Esophagus squamous epithelium (tissue), 5 donors: Measurements from ENCODE around the gene TRABD2B. TPM values are rescaled to one million over a fixed set of nuclear protein-coding genes. Genes with fewer than 3 reads are reported as not detected.

ENCODE experiments used
- DNase-seq: peaks from one replicate; lab custom pipeline; 2025; lab: John Stamatoyannopoulos, UW
- H3K27ac ChIP-seq, 4 donors: fragments of 200-600 bp; sonication (generic); one replicate each; pipeline ENCODE4 v1.5.1; 2016 to 2019; ENCODE audit warnings: mild to moderate bottlenecking in 1 of 4
- H3K27me3 ChIP-seq, 4 donors: fragments of 200-600 bp; sonication (generic); 1 replicate in 3 of 4; 2 replicates in 1 of 4; pipeline versions ENCODE4 v1.5.1 to v1.6.0; 2017 to 2021; ENCODE audit warnings: antibody characterized with exemption in 1 of 4
- H3K36me3 ChIP-seq, 3 donors: fragments of 200-600 bp; sonication (generic); one replicate each; pipeline ENCODE4 v1.5.1; 2016 to 2019
- H3K4me1 ChIP-seq, 3 donors: fragments of 200-600 bp; sonication (generic); one replicate each; pipeline ENCODE4 v1.5.1; 2017 to 2019
- H3K4me3 ChIP-seq, 4 donors: fragments of 200-600 bp; sonication (generic); 1 replicate in 3 of 4; 2 replicates in 1 of 4; pipeline ENCODE4 v1.5.1; 2016 to 2019; ENCODE audit warnings: mild to moderate bottlenecking in 2 of 4, moderate library complexity in 1 of 4
- H3K9me3 ChIP-seq, 3 donors: fragments of 200-600 bp; sonication (generic); one replicate each; pipeline ENCODE4 v1.5.1; 2016 to 2019
- POLR2A ChIP-seq, 4 donors: fragments of 450-650 bp; IDR thresholded peaks; one replicate each; pipeline ENCODE4 v1.6.1; 2017; ENCODE audit warnings: antibody characterized with exemption in 4 of 4, mild to moderate bottlenecking in 4 of 4, moderate library complexity in 3 of 4
- WGBS, 2 donors: methylation state at CpG; one replicate each; pipeline ENCODE4 v1.1.5; 2018; 5-methylcytosine and 5-hydroxymethylcytosine counted together
- intact Hi-C: fragments of 100-400 bp; cut with DNase I; formaldehyde crosslinking; loops from one replicate; pipeline ENCODE4 v1.15.0; 2022
- total RNA-seq, 4 donors: library from RNA; depleted of rRNA; stranded (reverse); fragments of >200 nt; gene quantifications; one replicate each; pipeline ENCODE4 v1.1.0, GENCODE V29; 2016
- TF ChIP-seq, protein P1 (sequence below), 6 experiments: fragments of 450-650 bp in 4 of 6; fragments of 200-600 bp in 2 of 6; sonication (generic) in 2 of 6; IDR thresholded peaks; one replicate each; pipeline ENCODE4 v1.5.1; 2016 to 2019; ENCODE audit warnings: antibody characterized with exemption in 6 of 6, mild to moderate bottlenecking in 4 of 6, moderate library complexity in 4 of 6
- donor health status: DM: yes; HTN: yes; CAD: no.

The TRABD2B gene
- total RNA-seq, 4 donors from 2014 or later: 0.26 to 1.7 (median 0.50) TPM

GRCh38 chr1:47983691-47984090 lies 13.5 kb downstream of the TRABD2B start:
- WGBS, 2 donors: 73 to 74% methylated on average over 12 of the region's 12 CpGs
- Histone ChIP-seq H3K27ac (no peak overlapping the region), H3K4me3 (no peak overlapping the region), H3K27me3 (peaks cover 0 to 35% (median 0%) of the 10 kb centered on the region in 4 donors), H3K9me3 (no peaks in the 10 kb centered on the region), H3K4me1 (peaks cover 0 to 37% (median 0%) of the 10 kb centered on the region in 3 donors), H3K36me3 (no peaks in the 10 kb centered on the region)
- no peak for DNase-seq
- TF ChIP-seq, protein P1, sequence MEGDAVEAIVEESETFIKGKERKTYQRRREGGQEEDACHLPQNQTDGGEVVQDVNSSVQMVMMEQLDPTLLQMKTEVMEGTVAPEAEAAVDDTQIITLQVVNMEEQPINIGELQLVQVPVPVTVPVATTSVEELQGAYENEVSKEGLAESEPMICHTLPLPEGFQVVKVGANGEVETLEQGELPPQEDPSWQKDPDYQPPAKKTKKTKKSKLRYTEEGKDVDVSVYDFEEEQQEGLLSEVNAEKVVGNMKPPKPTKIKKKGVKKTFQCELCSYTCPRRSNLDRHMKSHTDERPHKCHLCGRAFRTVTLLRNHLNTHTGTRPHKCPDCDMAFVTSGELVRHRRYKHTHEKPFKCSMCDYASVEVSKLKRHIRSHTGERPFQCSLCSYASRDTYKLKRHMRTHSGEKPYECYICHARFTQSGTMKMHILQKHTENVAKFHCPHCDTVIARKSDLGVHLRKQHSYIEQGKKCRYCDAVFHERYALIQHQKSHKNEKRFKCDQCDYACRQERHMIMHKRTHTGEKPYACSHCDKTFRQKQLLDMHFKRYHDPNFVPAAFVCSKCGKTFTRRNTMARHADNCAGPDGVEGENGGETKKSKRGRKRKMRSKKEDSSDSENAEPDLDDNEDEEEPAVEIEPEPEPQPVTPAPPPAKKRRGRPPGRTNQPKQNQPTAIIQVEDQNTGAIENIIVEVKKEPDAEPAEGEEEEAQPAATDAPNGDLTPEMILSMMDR (IDR thresholded peaks at IDR 0.05): no peak
- TF ChIP-seq POLR2A (IDR thresholded peaks at IDR 0.05): no peak
- intact Hi-C loops: no loop called here

DNA sequence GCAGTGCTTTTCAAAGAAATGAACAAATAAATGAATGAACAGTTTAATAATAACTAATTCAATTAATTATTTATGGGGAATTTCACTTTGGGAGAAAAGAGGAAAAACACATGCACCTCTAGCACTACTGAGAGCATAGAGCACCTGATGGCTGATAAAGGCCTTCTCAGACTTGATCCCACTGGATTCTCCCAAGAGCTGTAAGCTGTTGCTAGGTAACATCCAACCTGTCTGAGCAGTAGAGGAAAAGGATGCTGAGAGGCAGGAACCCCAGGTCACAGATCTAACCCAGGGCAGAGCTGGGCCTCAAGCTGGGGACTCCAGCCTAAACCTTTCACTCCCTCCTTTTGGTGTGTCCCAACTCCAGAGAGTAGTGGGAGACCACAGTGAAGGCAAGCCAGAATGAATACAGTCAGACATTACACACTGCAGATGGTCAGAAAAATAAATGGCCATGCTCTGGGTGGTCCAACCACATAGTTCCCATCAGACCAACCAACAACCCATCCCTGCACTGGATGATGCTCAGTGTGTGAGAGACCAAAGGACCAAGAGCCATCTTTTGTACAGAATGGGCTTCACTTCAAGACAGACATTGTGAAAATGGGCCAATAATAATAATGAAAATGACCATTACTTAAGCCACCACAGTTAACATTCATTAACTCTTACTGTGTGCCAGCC lies 15.4 kb downstream of the TRABD2B start:
- no peak for DNase-seq
- TF ChIP-seq, protein P1 (IDR thresholded peaks at IDR 0.05): no peak
- TF ChIP-seq POLR2A (IDR thresholded peaks at IDR 0.05): no peak
- peaks cover 0 to 25% (median 0%) of the 10 kb centered on the region in 3 donors for H3K4me1 ChIP-seq
- no peak overlapping the region for H3K27ac ChIP-seq
- H3K9me3 ChIP-seq: no peaks in the 10 kb centered on the region
- H3K36me3 ChIP-seq: no peaks in the 10 kb centered on the region
- no peak overlapping the region for H3K4me3 ChIP-seq
- H3K27me3 ChIP-seq: peaks cover 0 to 30% (median 0%) of the 10 kb centered on the region in 4 donors
- intact Hi-C loops: no loop called here

DNA sequence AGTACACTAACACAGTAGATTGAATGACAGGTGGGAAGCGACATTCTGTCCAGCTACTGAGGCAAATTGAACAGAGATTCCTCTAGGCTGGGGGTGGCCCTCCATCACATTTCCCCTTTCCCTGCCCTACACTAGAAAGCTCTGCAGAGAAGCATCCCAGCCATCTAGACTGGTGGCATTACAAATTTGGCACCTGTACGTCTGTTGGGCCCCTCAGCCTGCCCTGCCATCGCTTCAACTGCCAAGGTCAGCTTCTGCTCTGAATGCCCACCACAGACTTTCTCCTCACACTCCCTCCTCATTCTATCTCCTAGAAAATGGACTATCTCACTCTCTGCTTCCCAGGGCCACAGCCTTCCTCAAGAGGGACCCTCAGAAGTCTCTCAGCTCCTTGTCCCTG lies 16.7 kb downstream of the TRABD2B start:
- Histone ChIP-seq H3K36me3 (no peaks in the 10 kb centered on the region), H3K9me3 (no peaks in the 10 kb centered on the region), H3K4me1 (peaks cover 0 to 17% (median 0%) of the 10 kb centered on the region in 3 donors), H3K27ac (no peak overlapping the region), H3K4me3 (no peak overlapping the region), H3K27me3 (peaks cover 0 to 23% (median 0%) of the 10 kb centered on the region in 4 donors)
- intact Hi-C loops: no loop called here
- DNase-seq: no peak
- 86 to 91% methylated on average over 3 of the region's 3 CpGs for WGBS, 2 donors
- TF ChIP-seq, protein P1 (IDR thresholded peaks at IDR 0.05): no peak
- TF ChIP-seq POLR2A (IDR thresholded peaks at IDR 0.05): no peak

- H3K27me3 ChIP-seq: peaks cover 0 to 21% (median 0%) of the 10 kb centered on the region in 4 donors
- no peaks in the 10 kb centered on the region for H3K9me3 ChIP-seq
- no peak overlapping the region for H3K4me3 ChIP-seq
- intact Hi-C loops: no loop called here
- DNase-seq: no peak
- no peak overlapping the region for H3K27ac ChIP-seq
- H3K36me3 ChIP-seq: no peaks in the 10 kb centered on the region
- H3K4me1 ChIP-seq: peaks cover 0 to 17% (median 0%) of the 10 kb centered on the region in 3 donors
- WGBS, 2 donors: 74 to 95% methylated on average over 3 of the region's 3 CpGs
- TF ChIP-seq, protein P1 (IDR thresholded peaks at IDR 0.05): no peak
- no peak for TF ChIP-seq POLR2A (IDR thresholded peaks at IDR 0.05)
Measured at GRCh38 chr1:47979724-47980123, 17.5 kb downstream of the TRABD2B start.

DNA sequence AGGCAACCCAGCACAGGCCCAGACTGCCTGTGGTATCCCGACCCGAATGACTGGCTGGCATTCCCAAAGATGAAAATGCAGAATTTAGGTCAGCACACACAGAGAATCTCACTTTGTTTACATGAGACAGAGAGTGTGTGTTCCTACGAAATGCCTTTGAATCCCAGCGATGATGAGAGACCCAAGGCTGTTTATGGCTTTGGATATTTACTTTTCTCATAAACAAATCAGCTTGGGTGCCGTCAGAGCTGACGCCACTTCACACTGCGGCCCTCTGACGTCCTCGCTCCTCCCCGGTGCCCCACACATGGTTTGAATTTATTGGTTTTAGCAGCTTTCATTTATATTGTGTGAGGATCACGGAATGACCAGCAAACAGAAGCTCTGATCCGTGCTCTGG lies 18.7 kb downstream of the TRABD2B start:
- WGBS, 2 donors: 73 to 75% methylated on average over 11 to 12 of the region's 12 CpGs

More for the DNA sequence above, 18.7 kb downstream of the TRABD2B start:
- H3K4me1 ChIP-seq: peaks cover 0 to 8% (median 0%) of the 10 kb centered on the region in 3 donors
- H3K4me3 ChIP-seq: no peak overlapping the region
- H3K36me3 ChIP-seq: no peaks in the 10 kb centered on the region
- H3K27me3 ChIP-seq: peaks cover 0 to 9% (median 0%) of the 10 kb centered on the region in 4 donors
- no peak for DNase-seq
- H3K9me3 ChIP-seq: no peaks in the 10 kb centered on the region
- TF ChIP-seq, protein P1 (IDR thresholded peaks at IDR 0.05): no peak
- TF ChIP-seq POLR2A (IDR thresholded peaks at IDR 0.05): no peak
- peak overlapping the region in 2 of 4 donors; percentile 34 to 36 for H3K27ac ChIP-seq
- intact Hi-C loops: no loop called here
